Osteocyte (in vitro differentiated cells): Measurements from ENCODE around the gene CACNA1A. TPM values are rescaled to one million over a fixed set of nuclear protein-coding genes. Genes with fewer than 3 reads are reported as not detected.
A peak's percentile ranks its signal among the peaks of the same experiment; 100 is the strongest.

Source experiments
- DNase-seq: peaks from one replicate; pipeline ENCODE4 v3.0.0; 2021; ENCODE audit warnings: mixed read lengths; ENCODE audit not compliant: unreplicated experiment; ENCODE audit errors: extremely low spot score
- H3K27ac Mint-ChIP-seq: one replicate; pipeline ENCODE4 v1.8.0; 2021; ENCODE audit warnings: mild to moderate bottlenecking, mixed read lengths; ENCODE audit not compliant: unreplicated experiment
- H3K27me3 Mint-ChIP-seq: one replicate; pipeline ENCODE4 v1.8.0; 2021; ENCODE audit warnings: mixed read lengths; ENCODE audit not compliant: unreplicated experiment
- H3K36me3 Mint-ChIP-seq: one replicate; pipeline ENCODE4 v1.8.0; 2021; ENCODE audit warnings: mixed read lengths; ENCODE audit not compliant: unreplicated experiment
- H3K4me1 Mint-ChIP-seq: one replicate; pipeline ENCODE4 v1.8.0; 2021; ENCODE audit warnings: mixed read lengths; ENCODE audit not compliant: unreplicated experiment
- H3K4me3 Mint-ChIP-seq: one replicate; pipeline ENCODE4 v1.8.0; 2021; ENCODE audit warnings: mild to moderate bottlenecking, moderate library complexity, mixed read lengths; ENCODE audit not compliant: unreplicated experiment
- H3K9me3 Mint-ChIP-seq: one replicate; pipeline ENCODE4 v1.8.0; 2021; ENCODE audit warnings: mixed read lengths; ENCODE audit not compliant: unreplicated experiment
- CTCF ChIP-seq: fragments of 200-600 bp; sonication (generic); IDR thresholded peaks from 2 replicates; pipeline ENCODE4 v1.5.0; 2021; ENCODE audit warnings: antibody characterized with exemption, mild to moderate bottlenecking, moderate library complexity
- total RNA-seq: library from RNA; stranded (reverse); gene quantifications from 2 replicates; pipeline ENCODE4 v1.2.1, GENCODE V29; 2021

Gene CACNA1A
- total RNA-seq, 1 donor from 2014 or later = 2.3 TPM

- Mint-ChIP-seq H3K36me3 (no peaks in the 10 kb centered on the region), H3K9me3 (no peaks in the 10 kb centered on the region), H3K4me1 (peaks cover 67% of the 10 kb centered on the region), H3K4me3 (no peak overlapping the region), H3K27ac (peak overlapping the region; percentile 94), H3K27me3 (no peaks in the 10 kb centered on the region)
- no peak for DNase-seq
- TF ChIP-seq CTCF = no peak
Measured at GRCh38 chr19:13165162-13165997, 340.9 kb downstream of the CACNA1A start.

- Mint-ChIP-seq H3K36me3 (no peaks in the 10 kb centered on the region), H3K27ac (peak overlapping the region; percentile 94), H3K4me3 (peak overlapping the region; percentile 40), H3K27me3 (no peaks in the 10 kb centered on the region), H3K4me1 (peaks cover 59% of the 10 kb centered on the region), H3K9me3 (no peaks in the 10 kb centered on the region)
- TF ChIP-seq CTCF = no peak
- no peak for DNase-seq
Measured at GRCh38 chr19:13164343-13165161, 341.7 kb downstream of the CACNA1A start.

- peak; percentile 94 for DNase-seq
- Mint-ChIP-seq H3K27me3 (no peaks in the 10 kb centered on the region), H3K9me3 (no peaks in the 10 kb centered on the region), H3K4me3 (peak overlapping the region; percentile 58), H3K27ac (peak overlapping the region; percentile 94), H3K36me3 (no peaks in the 10 kb centered on the region), H3K4me1 (peaks cover 53% of the 10 kb centered on the region)
- TF ChIP-seq CTCF = no peak
Measured at GRCh38 chr19:13163609-13164342, 342.5 kb downstream of the CACNA1A start.

GRCh38 chr19:13162724-13163608 is 343.3 kb downstream of the CACNA1A start:
- Mint-ChIP-seq H3K27me3 (no peaks in the 10 kb centered on the region), H3K36me3 (no peaks in the 10 kb centered on the region), H3K27ac (peak overlapping the region; percentile 94), H3K4me1 (peaks cover 51% of the 10 kb centered on the region), H3K9me3 (no peaks in the 10 kb centered on the region), H3K4me3 (peak overlapping the region; percentile 58)
- TF ChIP-seq CTCF = no peak
- peak; percentile 93 for DNase-seq
